Neural cell (in vitro differentiated cells): ENCODE data around the gene H1-8. TPM values are rescaled to one million over a fixed set of nuclear protein-coding genes. Genes with fewer than 3 reads are reported as not detected.
"Not testable (repeated sequence)": the region's sequence is repeated elsewhere in the genome, so short reads cannot be mapped to it uniquely, and the experiment has no call there.

ENCODE experiments used
- H2AFZ ChIP-seq: fragments of 200-600, 300-800 bp; sonication (generic), shearing (Covaris generic); 2 replicates; pipeline ENCODE4 v1.6.0; 2014; ENCODE audit warnings: low read depth, mild to moderate bottlenecking, antibody characterized with exemption, low read length, moderate library complexity
- H3F3A ChIP-seq: fragments of 200-600 bp; shearing (Covaris generic); 2 replicates; pipeline ENCODE4 v1.6.1; 2016; ENCODE audit warnings: mild to moderate bottlenecking, moderate library complexity, mixed read lengths, antibody characterized with exemption, low read length; ENCODE audit not compliant: insufficient read depth, poor library complexity, severe bottlenecking
- H3K27ac ChIP-seq: fragments of 200-600, 300-800 bp; sonication (generic), shearing (Covaris generic); 2 replicates; pipeline ENCODE4 v1.5.1; 2014; ENCODE audit warnings: mild to moderate bottlenecking, low read length, moderate library complexity
- H3K27me3 ChIP-seq: fragments of 300-800, 200-600 bp; sonication (generic), shearing (Covaris generic); 2 replicates; pipeline ENCODE4 v1.6.0; 2014; ENCODE audit warnings: mild to moderate bottlenecking, low read depth, low read length, moderate library complexity; ENCODE audit not compliant: insufficient read depth
- H3K36me3 ChIP-seq: fragments of 300-800, 200-600 bp; sonication (generic), shearing (Covaris generic); 2 replicates; pipeline ENCODE4 v1.5.1; 2014; ENCODE audit warnings: mild to moderate bottlenecking, antibody characterized with exemption, low read length, moderate library complexity; ENCODE audit not compliant: insufficient read depth
- H3K4me2 ChIP-seq: fragments of 300-800, 200-600 bp; sonication (generic), shearing (Covaris generic); 2 replicates; pipeline ENCODE4 v1.6.0; 2014; ENCODE audit warnings: mild to moderate bottlenecking, low read length
- H3K4me3 ChIP-seq: fragments of 300-800, 200-600 bp; sonication (generic), shearing (Covaris generic); 2 replicates; pipeline ENCODE4 v1.5.1; 2014; ENCODE audit warnings: mild to moderate bottlenecking, low read length, moderate library complexity
- H3K79me2 ChIP-seq: fragments of 200-600 bp; shearing (Covaris generic); replicated peaks from 2 replicates; pipeline ENCODE4 v1.6.0; 2014; ENCODE audit warnings: mild to moderate bottlenecking, low read length, moderate library complexity; ENCODE audit not compliant: insufficient read depth
- H3K9ac ChIP-seq: fragments of 300-800, 200-600 bp; sonication (generic), shearing (Covaris generic); 2 replicates; pipeline ENCODE4 v1.6.1; 2016; ENCODE audit warnings: mild to moderate bottlenecking, low read length, mixed read lengths
- H3K9me2 ChIP-seq: fragments of 200-600 bp; shearing (Covaris generic); 2 replicates; pipeline ENCODE4 v1.6.1; 2016; ENCODE audit warnings: mild to moderate bottlenecking, low read length, mixed read lengths; ENCODE audit not compliant: insufficient read depth
- H3K9me3 ChIP-seq: fragments of 200-600, 300-800 bp; sonication (generic), shearing (Covaris generic); 2 replicates; pipeline ENCODE4 v1.6.1; 2016; ENCODE audit warnings: mild to moderate bottlenecking, mixed run types, low read length, moderate library complexity, mixed read lengths
- H4K20me1 ChIP-seq: fragments of 200-600 bp; shearing (Covaris generic); 2 replicates; pipeline ENCODE4 v1.6.1; 2016; ENCODE audit warnings: mild to moderate bottlenecking, mixed run types; ENCODE audit not compliant: insufficient read depth
- EP300 ChIP-seq: fragments of 450-650 bp; conservative IDR thresholded peaks from 2 replicates; pipeline ENCODE4 v1.6.1; 2014; ENCODE audit warnings: antibody characterized with exemption, mild to moderate bottlenecking, moderate library complexity; ENCODE audit not compliant: poor library complexity, severe bottlenecking
- EZH2 ChIP-seq: fragments of 200-600, 300-800 bp; shearing (Covaris generic), sonication (generic); IDR thresholded peaks from 2 replicates; pipeline ENCODE4 v1.6.1; 2014; ENCODE audit warnings: antibody characterized with exemption, low read length, borderline replicate concordance, mild to moderate bottlenecking; ENCODE audit not compliant: insufficient read depth, poor library complexity, severe bottlenecking
- MXI1 ChIP-seq: fragments of 450-650 bp; conservative IDR thresholded peaks from 2 replicates; pipeline ENCODE4 v1.6.1; 2014; ENCODE audit warnings: antibody characterized with exemption, mild to moderate bottlenecking; ENCODE audit not compliant: poor library complexity, severe bottlenecking
- POLR2AphosphoS5 ChIP-seq: IDR thresholded peaks from 2 replicates; pipeline ENCODE4 v1.6.1; 2012
- RAD21 ChIP-seq: fragments of 450-650 bp; conservative IDR thresholded peaks from 2 replicates; pipeline ENCODE4 v1.6.1; 2014; ENCODE audit warnings: antibody characterized with exemption, mild to moderate bottlenecking, moderate library complexity
- SMC3 ChIP-seq: fragments of 450-650 bp; conservative IDR thresholded peaks from 2 replicates; pipeline ENCODE4 v1.6.1; 2014; ENCODE audit warnings: antibody characterized with exemption, mild to moderate bottlenecking, moderate library complexity; ENCODE audit not compliant: poor library complexity
- TAF1 ChIP-seq: IDR thresholded peaks from 2 replicates; pipeline ENCODE4 v1.6.1; 2012; ENCODE audit warnings: low read depth
- polyA plus RNA-seq: library from polyadenylated mRNA; depleted of rRNA; stranded (reverse); fragments of >200 nt; gene quantifications from 2 replicates; pipeline ENCODE4 v1.2.3, GENCODE V29; 2014
- TF ChIP-seq, protein P1 (sequence below): IDR thresholded peaks from 2 replicates; pipeline ENCODE4 v1.6.1; 2012; ENCODE audit warnings: borderline replicate concordance
- TF ChIP-seq, protein P2 (sequence below): fragments of 450-650 bp; IDR thresholded peaks from 2 replicates; pipeline ENCODE4 v1.5.1; 2014; ENCODE audit warnings: antibody characterized with exemption, mild to moderate bottlenecking, moderate library complexity; ENCODE audit not compliant: poor library complexity, severe bottlenecking

Gene H1-8
- polyA plus RNA-seq, 1 donor from 2014 or later = not detected

DNA sequence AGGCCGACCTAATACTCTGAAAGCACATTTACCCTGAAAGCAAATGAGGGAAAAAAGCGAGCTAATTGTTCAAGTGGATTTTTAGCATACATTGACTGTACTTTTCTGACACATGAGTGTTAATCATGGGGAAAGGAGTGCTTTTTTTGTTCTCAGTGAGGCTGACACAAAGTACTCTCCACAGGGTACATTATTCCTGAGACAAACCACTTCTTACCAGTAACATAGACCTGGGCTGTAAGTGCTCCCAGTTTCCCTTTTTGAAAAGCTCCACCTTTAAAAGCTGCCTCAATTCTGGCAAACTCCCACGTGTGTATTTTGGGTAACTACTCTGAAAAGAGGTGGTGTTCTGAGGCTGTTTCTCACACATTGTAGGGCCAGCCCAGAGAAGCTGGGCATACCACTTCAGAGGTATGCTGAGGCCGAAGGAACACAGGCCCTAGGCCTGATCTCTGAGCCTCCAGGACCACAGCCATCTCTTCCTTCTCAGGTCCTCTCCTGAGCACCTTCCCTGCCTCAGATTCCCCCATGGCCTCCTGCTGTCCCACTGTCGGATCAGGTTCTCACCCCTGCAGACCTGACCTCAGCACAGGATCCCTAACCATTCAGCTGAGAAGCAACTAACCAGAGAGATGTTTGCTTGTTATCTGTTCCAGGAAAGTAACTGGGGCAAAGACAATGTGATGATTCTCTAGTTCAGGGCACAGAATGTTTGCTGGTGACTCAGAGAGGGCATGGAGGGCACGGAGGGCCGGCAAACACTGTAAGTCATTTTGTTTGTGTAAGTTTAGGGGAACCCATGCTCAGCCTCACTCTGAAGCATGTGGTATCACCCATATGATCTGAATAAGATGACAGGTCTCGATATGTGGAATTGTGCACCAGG, 44.1 kb upstream of the H1-8 start:
- H2AFZ ChIP-seq, H3K4me2 ChIP-seq, H3K27ac ChIP-seq, H3F3A ChIP-seq, H3K79me2 ChIP-seq, H3K36me3 ChIP-seq, H3K9me3 ChIP-seq, H4K20me1 ChIP-seq, H3K9ac ChIP-seq, H3K4me3 ChIP-seq, H3K9me2 ChIP-seq, H3K27me3 ChIP-seq: not testable (repeated sequence)

DNA sequence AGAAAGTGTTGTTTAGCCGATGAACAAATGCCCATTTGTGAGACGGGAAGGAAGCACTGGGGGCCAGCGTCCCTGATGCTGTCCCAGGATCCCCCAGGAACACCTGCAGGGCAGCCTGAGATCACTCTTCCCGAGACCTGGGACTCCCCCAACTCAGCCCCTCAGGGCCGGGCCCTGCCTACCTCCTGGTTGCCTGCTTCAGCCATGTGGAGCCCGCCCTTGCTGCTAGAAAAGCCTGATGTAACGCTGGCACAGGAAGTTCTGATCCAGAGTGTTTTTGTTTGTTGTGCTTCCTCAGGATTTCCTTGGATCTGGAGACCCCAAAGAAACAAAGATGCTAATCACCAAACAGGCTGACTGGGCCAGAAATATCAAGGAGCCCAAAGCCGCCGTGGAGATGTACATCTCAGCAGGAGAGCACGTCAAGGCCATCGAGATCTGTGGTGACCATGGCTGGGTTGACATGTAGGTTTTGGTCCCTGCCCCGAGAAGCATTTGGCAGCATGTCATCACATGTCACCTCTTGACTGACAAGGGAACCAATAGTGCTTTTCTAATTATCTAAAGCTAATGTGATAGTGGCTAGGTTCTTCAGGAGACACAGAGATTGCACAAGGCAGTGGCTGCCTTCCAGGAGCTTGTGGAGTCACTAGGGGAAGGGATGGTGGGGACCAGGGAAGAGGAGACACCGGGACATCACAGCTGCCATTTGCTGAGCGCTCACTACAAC, 43.2 kb upstream of the H1-8 start:
- H3K9ac ChIP-seq, H2AFZ ChIP-seq, H3K4me2 ChIP-seq, H4K20me1 ChIP-seq, H3K27me3 ChIP-seq, H3F3A ChIP-seq, H3K9me3 ChIP-seq, H3K9me2 ChIP-seq, H3K27ac ChIP-seq, H3K4me3 ChIP-seq, H3K36me3 ChIP-seq, H3K79me2 ChIP-seq: not testable (repeated sequence)

DNA sequence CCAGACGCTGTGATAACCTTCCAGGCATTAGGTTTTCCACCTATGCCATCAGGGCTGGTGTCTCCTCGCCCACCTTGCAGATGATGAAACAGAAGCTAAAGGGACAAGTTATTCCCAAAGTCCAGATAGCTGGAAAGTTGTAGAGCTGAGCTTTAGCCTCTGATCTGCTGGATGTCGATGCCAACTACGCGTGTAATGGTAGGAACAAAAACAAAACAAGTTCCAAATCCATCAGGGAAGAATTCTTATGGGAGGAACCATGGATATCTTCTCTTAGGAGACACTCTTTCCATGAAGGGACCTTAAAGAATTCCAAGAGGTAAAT, 42.7 kb upstream of the H1-8 start:
- Histone ChIP-seq H3K4me3 (no peak overlapping the region), H3K27ac (no peak overlapping the region), H4K20me1 (no peaks in the 10 kb centered on the region), H3K9me3 (no peaks in the 10 kb centered on the region), H3K27me3 (no peaks in the 10 kb centered on the region), H3K9me2 (no peaks in the 10 kb centered on the region), H3K9ac (no peak overlapping the region), H3K79me2 (no peaks in the 10 kb centered on the region), H3K36me3 (no peaks in the 10 kb centered on the region), H3F3A (no peaks in the 10 kb centered on the region), H2AFZ (no peak overlapping the region), H3K4me2 (no peak overlapping the region)
- TF ChIP-seq POLR2AphosphoS5 (no peak), MXI1 (no peak), SMC3 (no peak), EP300 (no peak), EZH2 (no peak), TAF1 (no peak), RAD21 (no peak)
- TF ChIP-seq, protein P1, sequence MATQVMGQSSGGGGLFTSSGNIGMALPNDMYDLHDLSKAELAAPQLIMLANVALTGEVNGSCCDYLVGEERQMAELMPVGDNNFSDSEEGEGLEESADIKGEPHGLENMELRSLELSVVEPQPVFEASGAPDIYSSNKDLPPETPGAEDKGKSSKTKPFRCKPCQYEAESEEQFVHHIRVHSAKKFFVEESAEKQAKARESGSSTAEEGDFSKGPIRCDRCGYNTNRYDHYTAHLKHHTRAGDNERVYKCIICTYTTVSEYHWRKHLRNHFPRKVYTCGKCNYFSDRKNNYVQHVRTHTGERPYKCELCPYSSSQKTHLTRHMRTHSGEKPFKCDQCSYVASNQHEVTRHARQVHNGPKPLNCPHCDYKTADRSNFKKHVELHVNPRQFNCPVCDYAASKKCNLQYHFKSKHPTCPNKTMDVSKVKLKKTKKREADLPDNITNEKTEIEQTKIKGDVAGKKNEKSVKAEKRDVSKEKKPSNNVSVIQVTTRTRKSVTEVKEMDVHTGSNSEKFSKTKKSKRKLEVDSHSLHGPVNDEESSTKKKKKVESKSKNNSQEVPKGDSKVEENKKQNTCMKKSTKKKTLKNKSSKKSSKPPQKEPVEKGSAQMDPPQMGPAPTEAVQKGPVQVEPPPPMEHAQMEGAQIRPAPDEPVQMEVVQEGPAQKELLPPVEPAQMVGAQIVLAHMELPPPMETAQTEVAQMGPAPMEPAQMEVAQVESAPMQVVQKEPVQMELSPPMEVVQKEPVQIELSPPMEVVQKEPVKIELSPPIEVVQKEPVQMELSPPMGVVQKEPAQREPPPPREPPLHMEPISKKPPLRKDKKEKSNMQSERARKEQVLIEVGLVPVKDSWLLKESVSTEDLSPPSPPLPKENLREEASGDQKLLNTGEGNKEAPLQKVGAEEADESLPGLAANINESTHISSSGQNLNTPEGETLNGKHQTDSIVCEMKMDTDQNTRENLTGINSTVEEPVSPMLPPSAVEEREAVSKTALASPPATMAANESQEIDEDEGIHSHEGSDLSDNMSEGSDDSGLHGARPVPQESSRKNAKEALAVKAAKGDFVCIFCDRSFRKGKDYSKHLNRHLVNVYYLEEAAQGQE = no peak
- TF ChIP-seq, protein P2, sequence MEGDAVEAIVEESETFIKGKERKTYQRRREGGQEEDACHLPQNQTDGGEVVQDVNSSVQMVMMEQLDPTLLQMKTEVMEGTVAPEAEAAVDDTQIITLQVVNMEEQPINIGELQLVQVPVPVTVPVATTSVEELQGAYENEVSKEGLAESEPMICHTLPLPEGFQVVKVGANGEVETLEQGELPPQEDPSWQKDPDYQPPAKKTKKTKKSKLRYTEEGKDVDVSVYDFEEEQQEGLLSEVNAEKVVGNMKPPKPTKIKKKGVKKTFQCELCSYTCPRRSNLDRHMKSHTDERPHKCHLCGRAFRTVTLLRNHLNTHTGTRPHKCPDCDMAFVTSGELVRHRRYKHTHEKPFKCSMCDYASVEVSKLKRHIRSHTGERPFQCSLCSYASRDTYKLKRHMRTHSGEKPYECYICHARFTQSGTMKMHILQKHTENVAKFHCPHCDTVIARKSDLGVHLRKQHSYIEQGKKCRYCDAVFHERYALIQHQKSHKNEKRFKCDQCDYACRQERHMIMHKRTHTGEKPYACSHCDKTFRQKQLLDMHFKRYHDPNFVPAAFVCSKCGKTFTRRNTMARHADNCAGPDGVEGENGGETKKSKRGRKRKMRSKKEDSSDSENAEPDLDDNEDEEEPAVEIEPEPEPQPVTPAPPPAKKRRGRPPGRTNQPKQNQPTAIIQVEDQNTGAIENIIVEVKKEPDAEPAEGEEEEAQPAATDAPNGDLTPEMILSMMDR = no peak
